ENCODE results near the gene PITX3.

The PITX3 gene

DNA sequence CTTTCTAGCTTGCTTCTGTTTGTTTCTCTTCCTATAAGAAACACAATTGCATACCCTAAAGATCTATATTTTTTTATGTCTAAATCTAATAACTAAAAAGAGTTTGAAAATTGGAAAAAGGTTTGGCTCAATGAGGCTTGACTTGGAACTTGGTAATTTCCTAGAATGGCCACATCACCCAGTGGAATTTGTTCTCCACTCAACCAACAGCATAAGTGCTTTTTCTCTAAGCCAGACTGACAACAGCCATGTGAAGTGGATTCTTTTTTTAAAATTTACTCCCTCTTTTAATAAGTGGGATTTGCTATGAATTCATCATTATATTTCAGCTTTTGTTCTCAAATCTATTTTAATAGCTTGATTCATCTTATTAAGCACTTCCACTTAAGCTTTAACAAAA is 37.8 kb upstream of the PITX3 start:
- FAIRE-seq (no peak), DNase-seq (ENCODE audit: insufficient read length) (no peak)
- TF ChIP-seq POLR2A (IDR thresholded peaks at IDR 0.05; ENCODE audit: low read depth, low read length), result no peak
- no peak for TF ChIP-seq TAF1 (IDR thresholded peaks at IDR 0.05; ENCODE audit: borderline replicate concordance, low read depth, low read length)

- DNase-seq (ENCODE audit: insufficient read length) (no peak), FAIRE-seq (no peak)
- TF ChIP-seq POLR2AphosphoS5 (IDR thresholded peaks at IDR 0.05; ENCODE audit: low read depth, low read length), result no peak
- no peak for TF ChIP-seq POLR2A (IDR thresholded peaks at IDR 0.05; ENCODE audit: low read depth, low read length)
- no peak for TF ChIP-seq TAF1 (IDR thresholded peaks at IDR 0.05; ENCODE audit: borderline replicate concordance, low read depth, low read length)
Observed at GRCh38 chr10:102275343-102275742, 34.0 kb upstream of the PITX3 start.

DNA sequence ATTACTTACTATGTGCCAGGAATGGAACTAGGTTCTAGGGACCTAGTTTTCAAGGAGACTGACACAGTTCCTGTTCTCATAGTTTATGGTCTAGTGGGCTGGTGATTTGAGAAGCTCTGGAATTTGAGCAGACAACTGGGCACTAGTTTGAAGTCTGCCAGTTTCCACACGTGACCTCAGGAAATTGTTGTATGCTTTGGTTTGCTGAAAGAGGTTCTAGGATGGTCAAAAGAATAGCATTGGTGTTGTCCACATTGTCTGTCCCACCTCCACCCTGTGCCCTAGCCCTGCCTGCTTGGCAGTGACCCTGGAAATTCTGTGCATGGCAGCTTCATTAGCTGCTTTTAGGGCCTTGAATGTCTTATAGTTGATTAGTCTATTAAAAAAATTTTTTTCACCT is 32.8 kb upstream of the PITX3 start:
- no peak for TF ChIP-seq POLR2AphosphoS5 (IDR thresholded peaks at IDR 0.05; ENCODE audit: low read depth, low read length)
- no peak for TF ChIP-seq POLR2A (IDR thresholded peaks at IDR 0.05; ENCODE audit: low read depth, low read length)
- TF ChIP-seq TAF1 (IDR thresholded peaks at IDR 0.05; ENCODE audit: borderline replicate concordance, low read depth, low read length), result no peak
- no peak for FAIRE-seq
- no peak for DNase-seq (ENCODE audit: insufficient read length)

DNA sequence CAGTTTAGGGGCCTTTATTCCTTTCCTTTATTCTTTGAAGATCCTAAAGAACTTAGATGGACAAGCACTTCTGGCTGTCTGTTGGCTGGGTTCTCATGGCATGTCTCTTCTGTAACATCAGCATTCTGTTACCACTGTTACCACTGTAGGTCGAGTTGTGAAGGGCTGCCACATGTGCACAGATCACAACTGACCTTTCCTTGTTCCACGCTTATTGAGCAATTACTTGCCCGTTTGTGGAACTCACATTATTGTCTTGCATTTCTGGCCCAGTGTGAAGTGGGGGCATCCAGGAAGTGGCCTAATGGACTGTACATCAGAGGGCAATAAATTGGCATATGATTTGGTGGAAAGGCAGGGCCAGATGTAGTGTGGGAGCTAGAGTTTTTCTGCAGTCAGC is 27.7 kb upstream of the PITX3 start:
- DNase-seq (ENCODE audit: insufficient read length) (no peak), FAIRE-seq (no peak)
- TF ChIP-seq POLR2A (IDR thresholded peaks at IDR 0.05; ENCODE audit: low read depth, low read length), result no peak
- TF ChIP-seq POLR2AphosphoS5 (IDR thresholded peaks at IDR 0.05; ENCODE audit: low read depth, low read length), result no peak

DNA sequence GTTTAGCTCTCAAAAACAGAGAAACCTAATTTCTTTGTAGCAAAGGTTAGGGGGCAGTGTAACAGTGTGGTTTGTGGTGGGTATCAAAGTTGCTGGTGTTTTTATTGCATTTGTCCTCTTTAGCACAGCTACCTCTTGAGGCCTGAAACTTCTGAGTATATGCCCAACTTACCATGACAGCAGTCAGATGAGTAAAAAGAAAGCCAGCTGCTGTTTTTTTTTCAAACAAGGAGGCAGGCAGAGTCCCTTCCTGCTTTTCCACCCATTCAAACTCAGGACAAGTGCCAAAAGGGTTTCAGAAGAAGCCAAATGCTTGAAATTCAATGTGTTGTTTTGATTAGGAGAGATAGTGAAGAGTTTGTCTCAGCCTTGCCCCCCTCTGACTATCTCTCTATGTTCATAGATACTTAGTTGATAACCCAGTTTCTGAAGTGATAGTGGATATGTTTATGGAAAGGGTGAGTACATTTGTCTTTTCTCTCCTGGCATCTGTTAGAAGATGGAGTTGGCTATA is 27.1 kb upstream of the PITX3 start:
- TF ChIP-seq POLR2A (IDR thresholded peaks at IDR 0.05; ENCODE audit: low read depth, low read length), result no peak
- no peak for TF ChIP-seq TAF1 (IDR thresholded peaks at IDR 0.05; ENCODE audit: borderline replicate concordance, low read depth, low read length)
- TF ChIP-seq POLR2AphosphoS5 (IDR thresholded peaks at IDR 0.05; ENCODE audit: low read depth, low read length), result no peak
- FAIRE-seq, result no peak

GRCh38 chr10:102267748-102268147 is 26.4 kb upstream of the PITX3 start:
- no peak for TF ChIP-seq POLR2AphosphoS5 (IDR thresholded peaks at IDR 0.05; ENCODE audit: low read depth, low read length)
- no peak for TF ChIP-seq TAF1 (IDR thresholded peaks at IDR 0.05; ENCODE audit: borderline replicate concordance, low read depth, low read length)
- FAIRE-seq, result no peak
- DNase-seq (ENCODE audit: insufficient read length), result no peak

More for the DNA sequence above, 27.1 kb upstream of the PITX3 start:
- DNase-seq (ENCODE audit: insufficient read length), result no peak

DNA sequence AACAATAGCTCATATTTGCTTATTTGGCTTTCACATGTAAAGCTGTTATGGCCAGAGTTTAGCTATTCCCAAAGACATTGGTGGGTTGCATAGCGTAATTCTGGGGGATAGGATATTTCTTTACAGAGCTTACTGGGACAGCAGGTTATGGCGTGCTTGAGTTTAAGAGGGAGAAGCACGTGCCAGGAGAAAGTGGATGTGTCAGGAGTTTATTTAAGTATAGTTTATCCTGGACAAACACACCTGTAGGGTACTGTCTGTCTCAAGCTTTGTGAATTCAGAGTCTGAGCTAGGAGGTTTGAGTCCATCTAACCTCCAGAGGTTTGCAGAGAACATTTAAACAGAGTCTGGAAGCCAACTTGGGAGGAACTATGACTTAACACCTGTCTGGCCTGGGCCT is 25.4 kb upstream of the PITX3 start:
- FAIRE-seq, result no peak
- DNase-seq (ENCODE audit: insufficient read length), result no peak
- no peak for TF ChIP-seq TAF1 (IDR thresholded peaks at IDR 0.05; ENCODE audit: borderline replicate concordance, low read depth, low read length)
- TF ChIP-seq POLR2AphosphoS5 (IDR thresholded peaks at IDR 0.05; ENCODE audit: low read depth, low read length), result no peak
- no peak for TF ChIP-seq POLR2A (IDR thresholded peaks at IDR 0.05; ENCODE audit: low read depth, low read length)

DNA sequence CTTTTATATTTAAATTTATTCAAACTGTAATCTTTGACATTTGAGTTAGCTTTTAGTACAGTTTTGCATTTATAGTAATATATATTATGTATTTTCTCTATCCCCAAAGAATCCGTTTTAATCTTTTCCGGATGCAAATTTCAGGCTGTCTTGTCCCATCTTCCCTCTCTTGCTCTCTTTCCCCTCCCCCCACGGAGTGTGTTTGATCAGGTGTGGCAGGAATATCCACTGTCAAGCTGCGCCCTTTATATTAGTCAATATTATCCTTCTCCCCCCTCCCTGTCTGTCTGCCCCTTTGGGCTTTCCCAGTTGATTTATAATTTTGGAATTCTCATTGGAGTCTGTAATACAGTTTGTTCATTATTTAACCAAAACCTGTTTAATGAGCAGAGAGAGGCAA is 23.1 kb upstream of the PITX3 start:
- no peak for DNase-seq (ENCODE audit: insufficient read length)
- TF ChIP-seq TAF1 (IDR thresholded peaks at IDR 0.05; ENCODE audit: borderline replicate concordance, low read depth, low read length) (no peak), POLR2AphosphoS5 (IDR thresholded peaks at IDR 0.05; ENCODE audit: low read depth, low read length) (no peak), POLR2A (IDR thresholded peaks at IDR 0.05; ENCODE audit: low read depth, low read length) (no peak)
- no peak for FAIRE-seq

GRCh38 chr10:102262744-102263370 is 21.5 kb upstream of the PITX3 start:
- DNase-seq (ENCODE audit: insufficient read length) (no peak), FAIRE-seq (peak; percentile 27)
- TF ChIP-seq POLR2AphosphoS5 (IDR thresholded peaks at IDR 0.05; ENCODE audit: low read depth, low read length) (no peak), TAF1 (IDR thresholded peaks at IDR 0.05; ENCODE audit: borderline replicate concordance, low read depth, low read length) (no peak), POLR2A (IDR thresholded peaks at IDR 0.05; ENCODE audit: low read depth, low read length) (no peak)

GRCh38 chr10:102261842-102262241 is 20.5 kb upstream of the PITX3 start:
- DNase-seq (ENCODE audit: insufficient read length) (no peak), FAIRE-seq (no peak)
- TF ChIP-seq POLR2AphosphoS5 (IDR thresholded peaks at IDR 0.05; ENCODE audit: low read depth, low read length) (no peak), POLR2A (IDR thresholded peaks at IDR 0.05; ENCODE audit: low read depth, low read length) (no peak), TAF1 (IDR thresholded peaks at IDR 0.05; ENCODE audit: borderline replicate concordance, low read depth, low read length) (no peak)

- DNase-seq (ENCODE audit: insufficient read length) (no peak), FAIRE-seq (no peak)
- TF ChIP-seq POLR2A (IDR thresholded peaks at IDR 0.05; ENCODE audit: low read depth, low read length) (no peak), POLR2AphosphoS5 (IDR thresholded peaks at IDR 0.05; ENCODE audit: low read depth, low read length) (no peak), TAF1 (IDR thresholded peaks at IDR 0.05; ENCODE audit: borderline replicate concordance, low read depth, low read length) (no peak)
Observed at GRCh38 chr10:102261196-102261595, 19.9 kb upstream of the PITX3 start.

DNA sequence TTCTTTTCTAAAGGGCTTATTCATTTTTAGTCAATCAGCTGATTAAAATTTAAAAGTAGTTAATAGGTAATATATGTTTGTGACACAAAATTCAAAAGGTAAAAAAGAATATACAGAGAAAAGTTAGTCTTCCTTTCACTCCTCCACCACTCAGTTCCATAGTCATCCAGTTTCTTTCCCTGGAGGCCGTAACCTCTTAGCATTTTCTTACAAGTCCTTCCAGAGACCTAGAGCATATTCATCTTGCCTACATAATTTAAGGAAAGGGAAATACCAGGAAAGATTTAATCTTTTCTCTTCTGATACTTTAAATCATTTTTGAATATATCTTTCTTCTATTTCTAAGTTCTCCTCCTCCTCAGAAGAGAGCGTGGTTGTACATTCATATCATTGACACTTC is 14.1 kb upstream of the PITX3 start:
- TF ChIP-seq POLR2AphosphoS5 (IDR thresholded peaks at IDR 0.05; ENCODE audit: low read depth, low read length), result no peak
- no peak for TF ChIP-seq TAF1 (IDR thresholded peaks at IDR 0.05; ENCODE audit: borderline replicate concordance, low read depth, low read length)
- TF ChIP-seq POLR2A (IDR thresholded peaks at IDR 0.05; ENCODE audit: low read depth, low read length), result no peak
- DNase-seq (ENCODE audit: insufficient read length) (no peak), FAIRE-seq (no peak)
